PFSK-1 (cell line): ENCODE measurements around the gene ENKD1.

Experiments
- POLR2AphosphoS5 ChIP-seq: IDR thresholded peaks from 2 replicates; pipeline ENCODE4 v1.6.1; 2012; ENCODE audit warnings: low read depth, mild to moderate bottlenecking, control low read depth, low read length, moderate library complexity
- SIN3A ChIP-seq: IDR thresholded peaks from 2 replicates; pipeline ENCODE4 v1.6.1; 2012; ENCODE audit warnings: mild to moderate bottlenecking, low read length, moderate library complexity, borderline replicate concordance; ENCODE audit not compliant: insufficient read depth
- TAF1 ChIP-seq: IDR thresholded peaks from 2 replicates; pipeline ENCODE4 v1.6.1; 2012; ENCODE audit warnings: low read length, control low read depth, borderline replicate concordance; ENCODE audit not compliant: insufficient read depth
- TF ChIP-seq, protein P1 (sequence below), 2 experiments: IDR thresholded peaks; 2 replicates each; pipeline versions ENCODE4 v1.6.1 to v1.8.0; 2011 to 2012; ENCODE audit warnings: low read depth in 2 of 2, low read length in 2 of 2, control low read depth in 1 of 2, inconsistent platforms in 1 of 2, mild to moderate bottlenecking in 1 of 2, moderate library complexity in 1 of 2; ENCODE audit not compliant: insufficient read depth in 1 of 2

DNA sequence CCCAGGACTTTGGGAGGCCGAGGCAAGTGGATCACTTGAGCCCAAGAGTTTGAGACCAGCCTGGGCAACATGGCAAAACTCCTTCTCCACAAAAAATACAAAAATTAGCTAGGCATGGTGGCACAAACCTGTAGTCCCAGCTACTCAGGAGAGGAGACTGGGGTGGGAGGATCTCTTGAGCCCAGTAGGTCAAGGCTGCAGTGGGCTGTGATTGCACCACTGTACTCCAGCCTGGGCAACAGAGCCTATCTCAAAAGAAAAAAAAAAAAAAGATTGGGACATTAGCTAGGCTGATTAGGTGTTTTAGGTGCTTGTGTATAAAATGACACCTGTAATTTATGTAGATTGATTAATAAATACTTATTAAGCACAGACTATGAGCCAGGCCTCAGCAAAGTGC is 42.5 kb upstream of the ENKD1 start:
- TF ChIP-seq TAF1 (no peak), POLR2AphosphoS5 (no peak), SIN3A (no peak)
- TF ChIP-seq, protein P1, sequence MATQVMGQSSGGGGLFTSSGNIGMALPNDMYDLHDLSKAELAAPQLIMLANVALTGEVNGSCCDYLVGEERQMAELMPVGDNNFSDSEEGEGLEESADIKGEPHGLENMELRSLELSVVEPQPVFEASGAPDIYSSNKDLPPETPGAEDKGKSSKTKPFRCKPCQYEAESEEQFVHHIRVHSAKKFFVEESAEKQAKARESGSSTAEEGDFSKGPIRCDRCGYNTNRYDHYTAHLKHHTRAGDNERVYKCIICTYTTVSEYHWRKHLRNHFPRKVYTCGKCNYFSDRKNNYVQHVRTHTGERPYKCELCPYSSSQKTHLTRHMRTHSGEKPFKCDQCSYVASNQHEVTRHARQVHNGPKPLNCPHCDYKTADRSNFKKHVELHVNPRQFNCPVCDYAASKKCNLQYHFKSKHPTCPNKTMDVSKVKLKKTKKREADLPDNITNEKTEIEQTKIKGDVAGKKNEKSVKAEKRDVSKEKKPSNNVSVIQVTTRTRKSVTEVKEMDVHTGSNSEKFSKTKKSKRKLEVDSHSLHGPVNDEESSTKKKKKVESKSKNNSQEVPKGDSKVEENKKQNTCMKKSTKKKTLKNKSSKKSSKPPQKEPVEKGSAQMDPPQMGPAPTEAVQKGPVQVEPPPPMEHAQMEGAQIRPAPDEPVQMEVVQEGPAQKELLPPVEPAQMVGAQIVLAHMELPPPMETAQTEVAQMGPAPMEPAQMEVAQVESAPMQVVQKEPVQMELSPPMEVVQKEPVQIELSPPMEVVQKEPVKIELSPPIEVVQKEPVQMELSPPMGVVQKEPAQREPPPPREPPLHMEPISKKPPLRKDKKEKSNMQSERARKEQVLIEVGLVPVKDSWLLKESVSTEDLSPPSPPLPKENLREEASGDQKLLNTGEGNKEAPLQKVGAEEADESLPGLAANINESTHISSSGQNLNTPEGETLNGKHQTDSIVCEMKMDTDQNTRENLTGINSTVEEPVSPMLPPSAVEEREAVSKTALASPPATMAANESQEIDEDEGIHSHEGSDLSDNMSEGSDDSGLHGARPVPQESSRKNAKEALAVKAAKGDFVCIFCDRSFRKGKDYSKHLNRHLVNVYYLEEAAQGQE (IDR thresholded peaks at IDR 0.05; ENCODE audit: insufficient read depth in 1 of 2, low read depth in 2 of 2, low read length in 2 of 2): no peak
